Left ventricle myocardium inferior (tissue), 1 donor: Measurements from ENCODE around the gene SH2B2. TPM values are rescaled to one million over a fixed set of nuclear protein-coding genes. Genes with fewer than 3 reads are reported as not detected.
A peak's percentile ranks its signal among the peaks of the same experiment; 100 is the strongest.
"Not testable (repeated sequence)": the region's sequence is repeated elsewhere in the genome, so short reads cannot be mapped to it uniquely, and the experiment has no call there.

Experiments used
- DNase-seq: peaks from one replicate; pipeline ENCODE4 v3.0.0-alpha.2; 2020
- H3K27ac ChIP-seq: fragments of 200-600 bp; replicated peaks from 2 replicates; pipeline ENCODE4 v1.8.0; 2021
- H3K27me3 ChIP-seq: fragments of 200-600 bp; 2 replicates; pipeline ENCODE4 v1.8.0; 2021; ENCODE audit warnings: low read depth
- H3K36me3 ChIP-seq: fragments of 200-600 bp; 2 replicates; pipeline ENCODE4 v1.8.0; 2021
- H3K4me1 ChIP-seq: fragments of 200-600 bp; 2 replicates; pipeline ENCODE4 v1.8.0; 2021
- H3K4me3 ChIP-seq: fragments of 200-600 bp; 2 replicates; pipeline ENCODE4 v1.8.0; 2021; ENCODE audit warnings: mild to moderate bottlenecking, moderate library complexity
- H3K9me3 ChIP-seq: fragments of 200-600 bp; replicated peaks from 2 replicates; pipeline ENCODE4 v1.8.0; 2021
- intact Hi-C: fragments of 100-400 bp; cut with micrococcal nuclease; formaldehyde crosslinking; loops from one replicate; pipeline ENCODE4 v1.11.0; 2022
- microRNA-seq: library from miRNA; unstranded; fragments of <30 nt; microRNA quantifications from one replicate; pipeline ENCODE4 v1.2.0, GENCODE V29; 2020
- total RNA-seq: library from RNA; stranded (reverse); fragmentation: NEBNext Ultra II Directional; extraction: Animal tissue kit (Norgen Biotek cat#: 25700); gene quantifications from one replicate; pipeline ENCODE4 v1.2.1, GENCODE V29; 2021
- TF ChIP-seq, protein P1 (sequence below): fragments of 200-600 bp; IDR thresholded peaks from 2 replicates; pipeline ENCODE4 v1.8.0; 2021; ENCODE audit warnings: antibody characterized with exemption, mild to moderate bottlenecking, borderline replicate concordance
- donor health status: DM: no; HTN: yes; CAD: no; lungs with severe emphysema.

SH2B2 gene
- total RNA-seq, 1 donor from 2014 or later: 1.0 TPM

- intact Hi-C loops, H3K36me3 ChIP-seq, H3K4me1 ChIP-seq, H3K9me3 ChIP-seq, DNase-seq, H3K27me3 ChIP-seq, H3K4me3 ChIP-seq, H3K27ac ChIP-seq: not testable (repeated sequence)
Measured at GRCh38 chr7:102346983-102347382, 60.3 kb downstream of the SH2B2 start.

- H3K36me3 ChIP-seq, DNase-seq, H3K27me3 ChIP-seq, H3K9me3 ChIP-seq, H3K27ac ChIP-seq, intact Hi-C loops, H3K4me1 ChIP-seq, H3K4me3 ChIP-seq: not testable (repeated sequence)
Measured at GRCh38 chr7:102356344-102356743, 69.7 kb downstream of the SH2B2 start, which contains the start of gene SPDYE6. Gene SPDYE6, minus strand, starts transcription at chr7:102356444. Its CDS starts 421 bp downstream, at chr7:102356023.

GRCh38 chr7:102363549-102364393 lies 77.1 kb downstream of the SH2B2 start:
- intact Hi-C loops: not testable (repeated sequence)

DNA sequence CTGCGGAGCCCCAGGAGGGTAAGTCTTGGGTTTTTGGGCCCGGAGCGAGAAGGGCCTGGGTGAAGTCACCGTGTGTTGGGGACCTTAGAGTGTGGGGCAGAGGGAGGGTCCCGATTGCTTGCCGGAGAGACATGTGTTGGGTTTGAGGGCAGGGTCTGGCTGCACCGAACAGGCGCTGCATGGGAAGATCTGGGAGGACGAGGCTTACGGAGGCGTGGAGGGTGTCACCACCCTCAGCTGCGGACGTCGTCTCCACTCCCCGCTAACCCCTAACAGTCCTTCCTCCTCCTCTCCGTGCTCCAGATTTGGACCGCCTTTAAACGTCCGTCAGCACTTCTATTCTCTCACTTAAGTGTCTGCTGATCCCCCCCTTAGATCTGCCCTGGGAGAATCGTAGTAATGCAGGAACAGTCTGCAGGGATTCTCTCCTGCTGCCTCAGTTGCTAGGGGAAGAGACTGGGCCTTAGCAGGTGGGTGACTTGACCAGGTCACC lies 77.8 kb downstream of the SH2B2 start:
- DNase-seq, H3K27me3 ChIP-seq, intact Hi-C loops, H3K9me3 ChIP-seq: not testable (repeated sequence)
- Histone ChIP-seq H3K4me3 (peak overlapping the region; percentile 93), H3K4me1 (peaks cover 16% of the 10 kb centered on the region), H3K27ac (peak overlapping the region; percentile 96), H3K36me3 (peaks cover 11% of the 10 kb centered on the region)

More at GRCh38 chr7:102363549-102364393, 77.1 kb downstream of the SH2B2 start:
- peak; percentile 95 for DNase-seq
- Histone ChIP-seq H3K36me3 (peaks cover 11% of the 10 kb centered on the region), H3K4me3 (peak overlapping the region; percentile 93), H3K4me1 (peaks cover 16% of the 10 kb centered on the region), H3K27ac (peak overlapping the region; percentile 96)
- TF ChIP-seq, protein P1, sequence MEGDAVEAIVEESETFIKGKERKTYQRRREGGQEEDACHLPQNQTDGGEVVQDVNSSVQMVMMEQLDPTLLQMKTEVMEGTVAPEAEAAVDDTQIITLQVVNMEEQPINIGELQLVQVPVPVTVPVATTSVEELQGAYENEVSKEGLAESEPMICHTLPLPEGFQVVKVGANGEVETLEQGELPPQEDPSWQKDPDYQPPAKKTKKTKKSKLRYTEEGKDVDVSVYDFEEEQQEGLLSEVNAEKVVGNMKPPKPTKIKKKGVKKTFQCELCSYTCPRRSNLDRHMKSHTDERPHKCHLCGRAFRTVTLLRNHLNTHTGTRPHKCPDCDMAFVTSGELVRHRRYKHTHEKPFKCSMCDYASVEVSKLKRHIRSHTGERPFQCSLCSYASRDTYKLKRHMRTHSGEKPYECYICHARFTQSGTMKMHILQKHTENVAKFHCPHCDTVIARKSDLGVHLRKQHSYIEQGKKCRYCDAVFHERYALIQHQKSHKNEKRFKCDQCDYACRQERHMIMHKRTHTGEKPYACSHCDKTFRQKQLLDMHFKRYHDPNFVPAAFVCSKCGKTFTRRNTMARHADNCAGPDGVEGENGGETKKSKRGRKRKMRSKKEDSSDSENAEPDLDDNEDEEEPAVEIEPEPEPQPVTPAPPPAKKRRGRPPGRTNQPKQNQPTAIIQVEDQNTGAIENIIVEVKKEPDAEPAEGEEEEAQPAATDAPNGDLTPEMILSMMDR: peak; percentile 43
- not testable (repeated sequence) for H3K27me3 ChIP-seq, H3K9me3 ChIP-seq

GRCh38 chr7:102365390-102365789 lies 78.7 kb downstream of the SH2B2 start:
- Histone ChIP-seq H3K36me3 (peaks cover 18% of the 10 kb centered on the region), H3K4me1 (peaks cover 16% of the 10 kb centered on the region), H3K4me3 (peak overlapping the region; percentile 93)
- H3K27me3 ChIP-seq, DNase-seq, intact Hi-C loops, H3K27ac ChIP-seq, H3K9me3 ChIP-seq: not testable (repeated sequence)

GRCh38 chr7:102370038-102370437 lies 83.4 kb downstream of the SH2B2 start:
- peaks cover 26% of the 10 kb centered on the region for H3K36me3 ChIP-seq
- H3K27ac ChIP-seq, H3K4me1 ChIP-seq, intact Hi-C loops, DNase-seq, H3K4me3 ChIP-seq, H3K27me3 ChIP-seq: not testable (repeated sequence)
- peaks cover 12% of the 10 kb centered on the region for H3K9me3 ChIP-seq

Small RNAs within 50 kb of the gene (microRNA-seq; reads per million reads assigned to microRNA genes)
- gene MIR4285: not detected

Other genes starting within 250 kb of the SH2B2 start
- gene SPDYE6, start 69.6 kb downstream of the SH2B2 start, total RNA-seq: not detected
- gene PRKRIP1, start 109.5 kb downstream of the SH2B2 start, total RNA-seq: 11.1 TPM
- 2.6 TPM for gene ORAI2, start 146.7 kb downstream of the SH2B2 start, total RNA-seq
- 6.0 TPM for gene ALKBH4, start 178.0 kb downstream of the SH2B2 start, total RNA-seq
- 11.2 TPM for gene LRWD1, start 178.1 kb downstream of the SH2B2 start, total RNA-seq
- gene POLR2J, start 192.1 kb downstream of the SH2B2 start, total RNA-seq: 55.8 TPM
- gene RASA4B, start 230.9 kb downstream of the SH2B2 start, total RNA-seq: 5.7 TPM